GM19023 (cell line): Measurements from ENCODE around the gene MFAP1.
"Not testable (repeated sequence)": the region's sequence is repeated elsewhere in the genome, so short reads cannot be mapped to it uniquely, and the experiment has no call there.

ENCODE experiments used
- ATAC-seq: cut with Tn5 transposase; IDR thresholded peaks from one replicate; pipeline ENCODE4 v1.9.1; 2021; ENCODE audit warnings: mild to moderate bottlenecking, moderate library complexity; ENCODE audit not compliant: unreplicated experiment

MFAP1 gene

DNA sequence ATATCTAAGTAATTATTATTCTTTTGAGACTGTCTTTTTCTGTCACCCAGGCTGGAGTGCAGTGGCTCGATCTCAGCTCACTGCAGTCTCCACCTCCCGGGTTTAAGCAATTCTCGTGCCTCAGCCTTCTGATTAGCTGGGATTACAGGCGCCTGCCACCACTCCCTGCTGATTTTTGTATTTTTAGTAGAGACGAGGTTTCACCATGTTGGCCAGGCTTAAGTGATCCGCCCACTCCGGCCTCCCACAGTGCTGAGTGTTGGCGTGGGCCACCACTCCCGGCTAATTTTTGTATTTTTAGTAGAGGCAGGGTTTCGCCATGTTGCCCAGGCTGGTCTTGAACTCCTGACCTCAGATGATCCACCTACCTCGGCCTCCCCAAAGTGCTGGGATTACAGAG, 815 bp upstream of the MFAP1 start:
- ATAC-seq, result not testable (repeated sequence)

DNA sequence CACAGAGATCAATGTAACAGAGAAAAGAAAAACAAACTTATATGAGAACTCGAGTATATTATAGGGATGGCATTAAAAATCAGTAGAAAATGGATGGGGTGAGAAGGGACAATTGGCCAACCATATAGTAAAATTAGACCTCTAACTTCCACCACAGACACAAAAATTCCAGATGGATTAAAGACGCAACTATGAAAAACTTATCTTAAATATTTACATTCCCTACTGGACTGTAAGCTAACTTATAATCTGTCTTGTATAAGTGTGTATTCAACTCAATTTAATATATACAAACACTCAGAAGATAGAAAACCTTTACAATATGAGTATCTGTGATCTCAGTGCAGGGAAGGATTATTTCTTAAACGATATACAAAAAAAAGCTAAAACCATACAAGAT, 3.0 kb downstream of the MFAP1 start:
- no peak for ATAC-seq

DNA sequence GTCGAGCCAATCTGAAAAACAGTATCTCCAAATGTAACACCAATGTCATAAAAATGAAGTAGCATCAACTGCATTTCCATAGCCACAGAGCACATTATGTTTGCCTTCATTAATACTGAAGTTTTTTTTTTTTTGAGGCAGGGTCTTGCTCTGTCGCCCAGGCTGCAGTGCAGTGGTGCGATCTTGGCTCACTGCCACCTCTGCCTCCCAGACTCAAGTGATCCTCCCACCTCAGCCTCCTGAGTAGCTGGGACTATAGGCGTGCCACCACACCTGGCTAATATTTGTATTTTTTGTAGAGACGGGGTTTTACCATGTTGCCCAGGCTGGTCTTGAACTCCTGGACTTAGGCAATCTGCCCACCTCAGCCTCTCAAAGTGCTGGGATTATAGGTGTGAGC, 9.4 kb downstream of the MFAP1 start:
- not testable (repeated sequence) for ATAC-seq

DNA sequence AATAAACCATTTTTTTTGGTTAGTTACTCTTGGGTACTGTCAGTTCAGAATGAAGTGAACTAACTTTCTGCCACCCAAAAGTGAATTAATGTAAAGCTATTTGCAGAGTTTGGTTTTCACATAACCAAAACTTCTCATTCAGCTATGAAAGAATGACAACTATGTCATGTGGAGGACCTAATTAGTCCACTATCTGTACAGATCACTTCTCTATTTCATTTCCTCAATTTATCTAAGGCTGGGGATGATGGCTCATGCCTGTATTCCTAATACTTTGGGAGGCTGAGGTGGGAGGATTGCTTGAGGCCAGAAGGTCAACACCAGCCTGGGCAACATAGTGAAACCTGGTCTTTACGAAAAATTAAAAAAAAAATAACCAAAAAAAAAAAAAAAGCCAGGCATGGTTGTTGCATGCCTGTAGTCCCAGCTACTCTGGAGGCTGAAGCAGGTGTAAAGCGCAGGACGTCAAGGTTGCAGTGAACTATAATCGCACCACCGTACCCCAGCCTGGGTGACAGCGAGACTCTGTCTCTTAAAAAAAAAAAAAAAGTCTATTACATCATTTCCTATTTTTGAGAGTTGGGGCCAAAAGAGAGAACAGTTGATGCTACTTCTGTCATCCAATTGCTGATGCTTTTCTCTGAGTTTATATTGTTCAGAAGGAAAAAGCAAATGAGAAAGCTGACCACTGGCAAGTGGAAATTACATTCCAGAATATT, 15.4 kb downstream of the MFAP1 start:
- ATAC-seq, result peak; percentile 57

DNA sequence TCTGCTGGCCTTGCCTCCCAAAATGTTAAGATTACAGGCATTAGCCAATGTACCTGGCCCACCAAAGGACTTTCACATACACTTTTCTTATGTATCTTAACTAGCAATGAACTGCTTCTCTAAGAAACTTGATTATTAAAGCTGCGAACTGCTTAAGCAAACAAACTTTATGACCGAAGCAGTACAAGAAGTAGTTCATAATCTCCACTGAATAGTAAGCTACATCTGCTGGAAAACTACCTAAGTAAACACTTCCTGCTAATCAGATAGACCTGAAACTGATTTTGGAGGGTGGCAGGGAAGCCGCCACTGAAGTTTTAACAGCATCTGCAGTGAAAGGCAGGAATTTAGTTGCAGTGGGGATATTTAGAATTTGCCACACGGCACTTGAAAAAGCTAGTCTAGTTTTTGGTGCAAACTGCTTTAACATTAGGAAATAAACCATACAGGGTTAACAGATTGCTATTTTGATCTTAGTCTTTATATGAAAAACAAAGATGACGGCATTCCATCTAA, 16.0 kb downstream of the MFAP1 start:
- no peak for ATAC-seq

DNA sequence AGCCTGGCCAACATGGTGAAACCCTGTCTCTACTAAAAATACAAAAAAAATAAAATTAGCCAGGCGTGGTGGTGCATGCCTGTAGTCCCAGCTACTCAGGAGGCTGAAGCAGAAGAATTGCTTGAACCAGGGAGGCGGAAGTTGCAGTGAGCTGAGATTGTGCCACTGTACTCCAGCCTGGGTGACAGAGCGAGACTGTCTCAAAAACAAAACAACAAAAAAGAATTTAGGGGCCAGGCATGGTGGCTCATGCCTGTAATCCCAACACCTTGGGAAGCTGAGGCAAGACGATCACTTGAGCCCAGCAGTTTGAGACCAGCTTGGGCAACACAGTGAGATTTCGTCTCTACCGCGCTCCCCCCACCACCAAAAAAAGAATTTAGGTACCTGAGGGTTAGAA, 21.8 kb downstream of the MFAP1 start:
- ATAC-seq, result not testable (repeated sequence)

DNA sequence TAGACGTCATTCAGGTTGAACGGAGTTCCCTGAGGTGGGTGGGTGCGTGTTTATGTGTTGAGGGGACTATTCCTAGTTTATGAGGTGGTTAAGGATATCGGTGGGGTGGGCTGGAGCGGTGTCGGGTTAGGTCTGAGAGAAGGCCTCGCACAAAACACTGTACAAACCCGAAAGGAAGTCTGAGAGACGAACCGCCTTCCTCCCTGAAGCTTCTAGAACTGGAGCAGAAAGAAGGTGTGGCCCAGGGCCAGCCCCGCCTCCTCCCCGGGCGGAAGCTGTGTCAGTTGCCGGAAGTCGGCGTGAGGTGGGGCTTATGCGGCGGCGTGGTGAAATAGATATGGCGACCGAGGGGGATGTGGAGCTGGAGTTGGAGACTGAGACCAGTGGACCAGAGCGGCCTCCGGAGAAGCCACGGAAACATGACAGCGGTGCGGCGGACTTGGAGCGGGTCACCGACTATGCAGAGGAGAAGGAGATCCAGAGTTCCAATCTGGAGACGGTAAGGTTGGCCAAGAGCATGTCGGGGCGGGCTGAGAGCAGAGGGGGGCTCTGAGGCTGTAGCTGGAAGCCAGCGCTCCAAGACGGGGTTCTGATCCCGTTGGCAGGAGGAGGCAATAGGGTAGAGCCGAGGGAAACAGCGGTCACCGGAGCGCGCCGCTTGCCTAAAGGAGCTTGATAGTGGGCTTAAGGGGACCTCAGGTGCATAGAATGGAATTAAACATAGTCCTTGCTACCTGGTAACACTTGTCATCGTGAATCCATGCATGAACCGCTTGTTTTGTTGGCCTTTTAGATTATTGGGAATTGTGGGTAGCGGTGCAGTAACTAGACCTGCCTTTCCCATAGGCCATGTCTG, 24.0 kb downstream of the MFAP1 start, which contains the start of gene HYPK:
Gene HYPK, plus strand, starts transcription at position 314 of the 856 bp plus-strand sequence. Its CDS starts 24 bp downstream, at position 338.
- peak; percentile 89 for ATAC-seq

DNA sequence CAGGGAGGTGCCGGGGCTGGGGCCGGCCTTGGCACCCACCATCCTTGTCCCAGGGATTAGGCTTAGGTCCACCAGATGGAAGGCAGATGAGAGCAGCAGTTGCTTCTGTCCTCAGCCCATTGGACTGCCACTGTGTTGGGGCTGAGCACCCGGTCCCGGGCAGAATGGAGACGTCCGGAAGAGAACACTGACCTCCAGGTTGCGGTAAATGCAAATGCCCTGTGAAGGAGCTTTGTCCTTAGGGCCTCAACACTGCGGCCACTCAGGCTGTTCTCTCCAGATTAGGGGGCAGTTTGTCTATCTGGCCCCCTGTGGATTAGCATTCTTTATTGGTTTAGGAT, 24.6 kb downstream of the MFAP1 start, which contains the start of gene SERINC4:
Gene SERINC4, minus strand, starts transcription at position 276 of the 341 bp plus-strand sequence. Its CDS starts 234 bp downstream, at position 42.
- no peak for ATAC-seq

DNA sequence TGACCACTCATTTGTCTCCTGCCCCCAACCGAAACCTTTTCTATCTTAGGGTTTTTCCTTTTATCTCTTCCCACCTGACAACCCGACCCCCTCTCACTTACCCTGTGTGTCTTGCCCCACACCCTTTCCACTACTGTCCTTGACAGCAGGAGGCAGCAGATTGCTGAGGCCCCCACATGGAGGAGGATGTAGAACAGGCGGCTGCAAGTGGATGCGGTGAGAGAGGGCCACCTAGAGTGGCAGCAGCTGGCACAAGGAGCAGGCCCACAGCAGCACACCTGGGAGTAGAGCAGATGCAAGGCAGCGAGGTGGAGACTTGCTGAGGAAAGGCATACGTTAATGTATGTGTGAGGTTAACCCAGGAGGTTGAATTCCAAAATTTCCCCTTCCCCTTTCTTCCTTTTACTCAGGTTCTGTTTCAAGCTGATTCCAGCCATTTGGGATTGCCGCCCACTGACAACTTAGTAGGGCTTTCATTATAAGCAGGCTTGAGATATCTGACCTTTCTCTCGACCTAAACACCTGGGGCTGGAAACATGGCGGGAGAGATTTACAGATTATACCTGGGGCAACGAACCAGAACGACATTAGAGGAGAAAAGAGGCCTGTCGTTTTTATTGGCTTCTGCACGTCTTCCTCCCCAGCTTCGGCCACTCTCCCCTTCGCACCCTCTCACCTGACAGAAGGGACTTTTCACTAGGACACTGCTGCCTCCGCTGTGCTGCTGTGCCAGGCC, 25.1 kb downstream of the MFAP1 start:
- no peak for ATAC-seq

DNA sequence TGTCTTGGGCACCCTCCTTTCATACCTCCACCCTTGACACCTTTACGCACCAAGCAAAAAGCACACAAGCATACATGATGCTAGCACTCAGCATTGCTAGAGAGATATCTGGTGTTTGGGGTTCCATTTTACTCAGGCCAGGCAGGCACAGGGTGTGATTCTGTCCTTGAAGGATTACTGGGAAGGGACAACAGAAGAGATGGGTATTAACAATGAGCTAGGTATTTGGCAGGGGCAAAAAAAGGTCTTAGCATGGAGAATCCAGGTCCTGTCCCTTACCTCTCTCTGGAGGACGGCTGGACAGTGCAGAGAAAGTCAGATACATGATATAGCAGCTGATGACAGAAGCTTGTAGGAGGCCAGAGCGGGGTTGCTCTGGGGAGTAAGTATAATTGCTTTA, 27.9 kb downstream of the MFAP1 start:
- ATAC-seq, result no peak

DNA sequence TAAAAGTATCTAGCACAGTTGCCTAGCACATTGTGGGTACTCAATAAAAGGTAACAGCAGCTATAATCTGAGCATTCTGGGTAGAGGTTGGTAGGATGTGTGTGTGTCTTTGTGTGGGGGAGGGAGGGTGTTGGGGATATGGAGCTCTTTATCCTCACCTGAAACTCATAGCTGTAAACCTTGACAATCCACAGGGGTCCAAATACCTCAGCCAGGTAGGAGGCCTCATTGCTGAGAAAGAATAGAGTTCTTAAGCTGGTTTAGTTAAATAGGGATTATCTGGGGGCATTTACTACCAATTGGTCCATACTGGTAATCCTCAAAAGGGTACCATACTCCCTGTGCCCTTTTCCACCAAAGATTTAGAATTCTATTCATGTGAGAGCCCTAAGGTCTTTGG, 28.5 kb downstream of the MFAP1 start:
- ATAC-seq, result no peak

DNA sequence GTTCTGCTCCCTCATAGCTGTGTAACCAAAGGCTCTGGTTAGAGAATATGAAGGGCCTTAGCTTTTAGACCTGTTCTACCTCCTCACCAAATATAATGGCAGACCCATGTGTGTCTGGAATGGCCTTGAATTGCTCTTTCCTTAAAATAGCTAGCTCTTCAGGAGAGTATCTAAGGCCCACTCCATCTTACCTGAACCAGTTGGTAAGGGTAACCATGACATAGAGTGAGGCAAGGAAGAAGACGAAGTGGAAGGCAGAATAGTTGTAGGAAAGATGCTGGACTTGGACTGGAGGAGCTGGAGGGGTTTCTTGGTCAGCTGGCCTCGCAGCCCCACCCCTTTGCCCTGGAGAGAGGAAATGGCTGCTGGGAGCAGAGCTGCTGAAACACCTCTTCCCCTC, 29.3 kb downstream of the MFAP1 start:
- no peak for ATAC-seq

DNA sequence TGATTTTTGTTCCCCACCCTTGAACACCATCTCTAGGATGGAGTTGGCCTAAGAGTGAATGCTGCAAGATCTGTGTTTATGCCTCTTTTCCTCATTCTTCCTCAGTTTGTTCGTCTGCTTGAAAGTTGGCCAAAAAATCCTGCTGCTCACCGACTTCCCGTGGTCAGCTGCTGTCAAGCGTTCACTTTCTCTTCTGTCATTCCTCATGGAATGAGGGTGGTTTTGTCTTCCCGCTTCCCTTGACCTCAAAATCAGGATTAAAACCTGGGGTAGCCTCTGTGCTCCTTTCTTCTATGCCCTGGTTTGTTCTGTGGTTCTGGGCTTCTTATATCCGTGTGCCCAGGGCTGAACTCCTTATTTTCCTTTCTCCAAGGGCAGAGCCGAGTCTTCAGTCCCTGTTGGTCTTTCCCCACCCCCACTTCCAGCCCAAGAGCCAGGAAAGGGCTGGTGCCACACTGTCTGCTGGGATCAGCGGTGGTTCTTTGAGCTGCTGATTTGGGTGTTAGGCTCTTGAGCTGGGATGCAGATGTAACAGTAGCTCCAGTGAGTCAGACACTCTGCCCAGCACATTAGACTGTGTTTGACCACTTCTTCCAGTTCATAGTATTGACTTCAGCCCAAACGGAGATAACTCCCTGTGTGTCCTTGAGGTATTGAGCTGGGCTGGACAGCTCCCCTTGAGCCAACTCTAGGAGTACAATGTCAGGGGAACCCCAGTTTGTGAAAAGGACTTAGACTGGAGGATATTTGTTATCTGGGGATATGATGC, 30.0 kb downstream of the MFAP1 start:
- no peak for ATAC-seq

DNA sequence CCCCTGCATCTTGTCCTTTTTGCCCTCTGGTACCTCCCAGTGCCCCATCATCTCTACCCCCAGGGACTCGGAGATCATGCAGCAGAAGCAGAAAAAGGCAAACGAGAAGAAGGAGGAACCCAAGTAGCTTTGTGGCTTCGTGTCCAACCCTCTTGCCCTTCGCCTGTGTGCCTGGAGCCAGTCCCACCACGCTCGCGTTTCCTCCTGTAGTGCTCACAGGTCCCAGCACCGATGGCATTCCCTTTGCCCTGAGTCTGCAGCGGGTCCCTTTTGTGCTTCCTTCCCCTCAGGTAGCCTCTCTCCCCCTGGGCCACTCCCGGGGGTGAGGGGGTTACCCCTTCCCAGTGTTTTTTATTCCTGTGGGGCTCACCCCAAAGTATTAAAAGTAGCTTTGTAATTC, 30.8 kb downstream of the MFAP1 start:
- ATAC-seq, result no peak

DNA sequence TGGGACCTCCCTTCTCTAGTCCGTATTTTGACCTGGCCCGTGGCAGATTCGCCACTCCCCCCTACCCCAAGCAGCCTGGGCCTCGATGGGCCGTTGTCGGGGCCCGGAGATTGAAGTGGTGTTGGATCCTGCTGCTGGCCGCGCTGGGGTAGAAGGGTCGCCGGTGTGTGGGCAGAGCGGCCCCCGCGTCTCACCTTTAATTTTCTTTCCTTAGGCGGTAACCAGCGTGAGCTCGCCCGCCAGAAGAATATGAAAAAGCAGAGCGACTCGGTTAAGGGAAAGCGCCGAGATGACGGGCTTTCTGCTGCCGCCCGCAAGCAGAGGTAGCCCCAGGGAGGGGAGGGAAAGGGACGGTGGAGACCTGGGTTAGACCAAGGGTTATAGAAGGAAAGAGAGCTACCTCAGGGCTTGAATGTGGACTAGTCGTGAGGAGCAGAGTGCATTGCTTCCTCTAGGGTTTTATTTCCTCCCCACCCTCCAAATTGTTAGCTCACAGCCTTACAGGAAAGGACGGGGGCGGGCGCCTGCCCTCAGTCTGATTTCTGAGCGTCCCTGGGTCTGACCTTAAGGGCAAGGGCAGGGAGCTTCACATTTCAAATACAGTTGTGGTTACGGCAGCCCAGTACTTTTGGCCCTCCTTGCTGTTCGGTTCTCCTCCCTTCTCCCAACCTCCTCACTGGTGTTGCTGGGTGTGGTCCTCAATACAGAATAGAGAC, 31.6 kb downstream of the MFAP1 start:
- no peak for ATAC-seq

DNA sequence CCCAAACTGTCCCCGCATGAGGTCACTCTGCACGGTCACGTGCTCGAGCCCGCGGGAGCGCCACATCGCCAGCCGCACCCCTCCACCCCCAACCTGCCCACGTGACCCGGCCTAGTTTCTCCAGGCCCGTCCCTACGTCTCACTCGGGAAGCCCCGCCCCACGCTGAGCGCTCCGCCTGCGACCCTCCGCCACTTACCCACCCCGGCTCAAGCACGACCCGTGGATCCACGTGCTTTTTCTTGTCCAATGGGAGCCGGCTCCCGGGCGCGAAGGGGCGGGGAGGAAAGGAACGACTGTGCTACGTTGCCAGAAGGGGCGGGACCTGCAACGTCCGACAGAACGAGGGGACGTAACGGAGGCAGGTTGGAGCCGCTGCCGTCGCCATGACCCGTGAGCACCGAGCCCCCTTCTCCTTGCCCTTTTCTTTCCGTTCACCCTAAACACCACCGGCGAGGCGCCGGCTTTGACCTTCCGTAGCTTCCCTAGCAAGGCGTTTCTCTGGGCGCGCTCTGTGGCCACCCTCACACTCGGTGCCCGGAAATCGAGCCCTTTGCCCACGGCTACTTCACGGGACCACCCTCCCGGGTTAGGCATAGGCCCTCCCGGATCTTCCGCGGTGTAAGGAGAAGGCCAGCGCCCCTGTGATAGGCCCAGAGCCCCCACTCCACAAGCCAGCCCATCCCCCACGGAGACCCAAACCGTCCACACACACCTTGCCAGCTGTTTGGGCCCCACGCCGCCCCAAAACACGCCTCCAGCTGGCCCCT, 32.3 kb downstream of the MFAP1 start, which contains the start of gene SERF2:
Gene SERF2, plus strand, starts transcription at position 328 of the 768 bp plus-strand sequence. Its CDS starts 57 bp downstream, at position 385.
- ATAC-seq, result peak; percentile 87

DNA sequence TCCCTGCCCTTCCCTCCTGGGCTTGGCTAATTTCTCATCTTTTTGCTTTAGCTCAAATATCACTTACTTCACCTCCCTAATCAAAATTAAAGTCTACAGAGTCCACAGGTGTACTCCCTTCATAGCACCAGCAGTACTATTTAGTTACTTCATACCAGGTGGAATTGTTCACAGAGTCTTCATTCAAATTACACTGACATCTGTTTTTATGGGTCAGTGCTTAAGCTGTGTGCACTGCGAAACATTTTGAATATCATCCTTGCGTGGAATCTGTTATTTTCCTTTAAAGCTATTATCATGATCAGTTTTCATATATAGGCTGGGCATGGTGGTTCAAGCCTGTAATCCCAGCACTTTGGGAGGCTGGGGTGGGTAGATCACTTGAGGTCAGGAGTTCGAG, 35.1 kb downstream of the MFAP1 start:
- ATAC-seq, result no peak

DNA sequence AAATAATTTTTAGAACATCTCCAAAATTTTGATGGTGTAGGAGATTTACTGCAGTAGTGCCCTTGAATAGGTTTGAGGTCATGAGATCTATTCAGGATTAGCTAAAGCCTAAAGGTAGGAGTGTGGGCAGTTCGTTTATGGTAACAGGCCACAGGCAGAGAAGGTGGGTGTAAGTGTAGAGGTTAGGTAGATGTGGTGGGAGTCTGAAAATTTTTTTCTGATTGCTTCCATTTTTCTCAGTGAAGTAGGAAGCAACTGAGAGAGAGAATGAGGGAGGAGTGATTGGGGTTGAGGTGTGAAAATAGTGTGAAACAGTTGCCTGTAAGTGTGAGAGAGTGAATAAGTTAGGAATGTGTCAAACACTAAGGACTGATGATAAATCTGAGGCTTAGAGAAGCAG, 45.5 kb downstream of the MFAP1 start:
- no peak for ATAC-seq
